Activated CD8-positive, alpha-beta T cell treated with anti-CD3 and anti-CD28 coated beads for 36 hours (primary cell): Measurements from ENCODE around the gene NMNAT2. TPM values are rescaled to one million over a fixed set of nuclear protein-coding genes. Genes with fewer than 3 reads are reported as not detected.

ENCODE experiments used
- ATAC-seq: fragments of 200-7000 bp; cut with Tn5 transposase; one replicate; pipeline ENCODE4 v1.10.0; 2021; ENCODE audit warnings: mild to moderate bottlenecking, moderate library complexity
- CTCF ChIA-PET: fragments of 350-600 bp; sonication (Branson Sonifier 250); formaldehyde crosslinking; loops from one replicate; lab custom pipeline; 2021; ENCODE audit warnings: antibody characterized with exemption; lab: Charles Lee
- POLR2A ChIA-PET: fragments of 350-600 bp; sonication (Branson Sonifier 250); formaldehyde crosslinking; loops from one replicate; lab custom pipeline; 2021; ENCODE audit warnings: antibody characterized with exemption; lab: Charles Lee
- DNase-seq: peaks from one replicate; pipeline ENCODE4 v3.0.0-alpha.2; 2020
- H3K27ac Mint-ChIP-seq: one replicate; pipeline ENCODE4 v1.8.0; 2021; ENCODE audit warnings: mild to moderate bottlenecking, mixed read lengths
- H3K27me3 Mint-ChIP-seq: one replicate; pipeline ENCODE4 v1.8.0; 2021; ENCODE audit warnings: mixed read lengths
- H3K36me3 Mint-ChIP-seq: one replicate; pipeline ENCODE4 v1.8.0; 2021; ENCODE audit warnings: low read depth, mixed read lengths
- H3K4me1 Mint-ChIP-seq: one replicate; pipeline ENCODE4 v1.8.0; 2021; ENCODE audit warnings: low read depth, mixed read lengths
- H3K4me3 Mint-ChIP-seq: one replicate; pipeline ENCODE4 v1.8.0; 2021; ENCODE audit warnings: mild to moderate bottlenecking, moderate library complexity, mixed read lengths
- H3K9me3 Mint-ChIP-seq: one replicate; pipeline ENCODE4 v1.8.0; 2021; ENCODE audit warnings: mixed read lengths
- CTCF ChIP-seq: fragments of 200-600 bp; IDR thresholded peaks from one replicate; pipeline ENCODE4 v1.8.0; 2022; ENCODE audit warnings: antibody characterized with exemption, mild to moderate bottlenecking
- intact Hi-C: fragments of 100-400 bp; cut with micrococcal nuclease; formaldehyde crosslinking; loops from one replicate; pipeline ENCODE4 v1.10.0; 2022
- total RNA-seq, 2 experiments: library from RNA; stranded (reverse); gene quantifications; one replicate each; pipeline ENCODE4 v1.2.3, GENCODE V29; 2021

The NMNAT2 gene
- total RNA-seq, 2 experiments from 2014 or later = not detected

DNA sequence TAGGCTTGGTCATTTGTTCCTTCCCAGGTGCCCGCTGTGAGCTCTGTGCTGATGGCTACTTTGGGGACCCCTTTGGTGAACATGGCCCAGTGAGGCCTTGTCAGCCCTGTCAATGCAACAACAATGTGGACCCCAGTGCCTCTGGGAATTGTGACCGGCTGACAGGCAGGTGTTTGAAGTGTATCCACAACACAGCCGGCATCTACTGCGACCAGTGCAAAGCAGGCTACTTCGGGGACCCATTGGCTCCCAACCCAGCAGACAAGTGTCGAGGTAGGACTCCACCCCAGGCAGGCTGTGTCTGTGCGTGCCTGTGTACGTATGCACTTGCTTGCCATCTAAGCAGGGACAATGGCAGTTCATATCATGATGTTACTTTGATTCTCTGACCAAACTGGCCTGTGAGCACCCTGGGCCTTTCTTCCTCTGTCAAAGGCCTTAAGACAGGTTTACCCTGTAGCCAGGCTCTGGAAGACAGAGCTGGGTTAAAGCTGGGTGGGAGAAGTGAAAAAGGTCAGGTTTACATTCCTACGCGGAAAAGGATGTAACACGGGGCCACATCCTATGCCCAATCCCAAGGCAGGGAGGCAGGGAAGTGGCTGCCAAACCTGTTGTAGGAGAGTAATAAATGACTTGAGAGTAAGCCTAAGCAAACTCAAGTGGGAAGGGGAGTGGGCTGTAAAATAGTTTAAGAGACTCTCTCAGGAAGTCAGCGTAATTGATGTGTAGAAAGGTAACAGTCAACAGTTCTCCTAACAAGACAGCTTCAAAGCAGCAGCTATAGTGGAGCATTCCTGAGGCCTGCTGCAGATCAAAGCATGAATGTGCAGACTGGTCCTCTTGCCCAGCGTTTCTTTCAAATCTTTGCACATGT lies 189.6 kb downstream of the NMNAT2 start:
- H3K9me3 Mint-ChIP-seq = no peaks in the 10 kb centered on the region
- no peak for TF ChIP-seq CTCF
- H3K27me3 Mint-ChIP-seq = no peaks in the 10 kb centered on the region
- POLR2A ChIA-PET = interaction anchor here (0.5 kb wide), 1 partner anchor 736 kb away, joined by 3 read pairs; no protein-coding TSS in a partner anchor
- peaks cover 9% of the 10 kb centered on the region for H3K4me1 Mint-ChIP-seq
- H3K36me3 Mint-ChIP-seq = no peaks in the 10 kb centered on the region
- intact Hi-C loops = no loop called here
- no peak overlapping the region for H3K4me3 Mint-ChIP-seq
- ATAC-seq = no peak
- H3K27ac Mint-ChIP-seq = no peak overlapping the region
- CTCF ChIA-PET = interaction anchor here (0.7 to 2.0 kb wide), 11 partner anchors 10 to 265 kb away, joined by 3 to 10 read pairs (median 3); no protein-coding TSS in a partner anchor
- no peak for DNase-seq

GRCh38 chr1:183227422-183228346 lies 190.5 kb downstream of the NMNAT2 start:
- no peaks in the 10 kb centered on the region for H3K36me3 Mint-ChIP-seq
- ChIA-PET CTCF (interaction anchor here (0.8 to 2.0 kb wide), 11 partner anchors 9 to 265 kb away, joined by 3 to 10 read pairs (median 3); no protein-coding TSS in a partner anchor), POLR2A (interaction anchor here (0.5 kb wide), 1 partner anchor 737 kb away, joined by 3 read pairs; no protein-coding TSS in a partner anchor)

DNA sequence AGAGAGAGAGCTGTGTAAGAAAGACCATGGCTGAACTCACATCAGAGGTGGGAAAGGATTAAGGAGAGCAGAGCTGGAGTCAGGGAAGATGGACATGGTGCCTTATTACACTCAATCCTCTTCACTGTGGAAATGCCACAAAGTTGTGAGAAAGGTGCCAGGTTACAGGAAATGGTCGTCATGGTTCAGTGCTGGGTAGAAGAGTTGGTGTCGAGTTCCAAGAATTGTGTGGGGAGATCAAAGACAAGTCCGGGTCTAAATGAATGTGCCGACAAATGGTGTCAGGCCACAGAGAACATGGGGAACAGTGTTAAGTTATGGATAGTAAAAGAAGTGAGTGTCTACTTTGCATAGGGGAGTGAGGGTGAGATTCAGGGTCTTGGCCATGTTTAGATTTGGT lies 191.2 kb downstream of the NMNAT2 start:
- POLR2A ChIA-PET = no interaction called here
- Mint-ChIP-seq H3K36me3 (no peaks in the 10 kb centered on the region), H3K27me3 (no peaks in the 10 kb centered on the region), H3K4me3 (no peak overlapping the region), H3K27ac (no peak overlapping the region), H3K9me3 (no peaks in the 10 kb centered on the region), H3K4me1 (peaks cover 9% of the 10 kb centered on the region)
- CTCF ChIA-PET = interaction anchor here (1.3 to 2.0 kb wide), 3 partner anchors 11 to 264 kb away, joined by 8 to 10 read pairs (median 8); no protein-coding TSS in a partner anchor
- DNase-seq (peak; percentile 32), ATAC-seq (peak; percentile 55)
- no peak for TF ChIP-seq CTCF
- intact Hi-C loops = no loop called here

More at GRCh38 chr1:183227422-183228346, 190.5 kb downstream of the NMNAT2 start:
- DNase-seq (peak; percentile 60), ATAC-seq (peak; percentile 77)
- no peaks in the 10 kb centered on the region for H3K27me3 Mint-ChIP-seq
- peak; percentile 66 for TF ChIP-seq CTCF
- intact Hi-C loops = no loop called here
- no peak overlapping the region for H3K27ac Mint-ChIP-seq
- H3K9me3 Mint-ChIP-seq = no peaks in the 10 kb centered on the region
- H3K4me3 Mint-ChIP-seq = no peak overlapping the region
- peaks cover 9% of the 10 kb centered on the region for H3K4me1 Mint-ChIP-seq

DNA sequence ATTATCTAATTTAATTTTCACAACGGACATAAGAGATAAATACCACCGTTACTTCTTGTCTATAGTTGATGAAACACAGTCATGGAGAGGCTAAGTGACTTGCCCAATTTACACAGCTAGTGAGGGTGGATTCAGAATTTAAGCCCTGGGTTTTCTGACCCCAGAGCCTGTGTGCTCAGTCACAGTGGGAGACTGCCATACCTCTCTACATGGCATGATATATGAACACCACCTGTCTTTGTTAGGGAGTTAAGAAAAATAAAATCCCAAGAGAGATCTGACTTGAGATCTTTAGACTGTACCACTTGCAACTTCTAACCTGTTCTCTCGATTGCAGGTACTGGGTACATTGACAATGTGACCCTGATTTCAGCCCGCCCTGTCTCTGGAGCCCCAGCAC lies 191.8 kb downstream of the NMNAT2 start:
- peaks cover 9% of the 10 kb centered on the region for H3K4me1 Mint-ChIP-seq
- CTCF ChIA-PET = no interaction called here
- H3K27ac Mint-ChIP-seq = no peak overlapping the region
- DNase-seq (no peak), ATAC-seq (no peak)
- TF ChIP-seq CTCF = no peak
- H3K27me3 Mint-ChIP-seq = no peaks in the 10 kb centered on the region
- H3K9me3 Mint-ChIP-seq = no peaks in the 10 kb centered on the region
- POLR2A ChIA-PET = no interaction called here
- no peak overlapping the region for H3K4me3 Mint-ChIP-seq
- intact Hi-C loops = no loop called here
- no peaks in the 10 kb centered on the region for H3K36me3 Mint-ChIP-seq
